ENCODE data around the gene RALGAPA2. TPM values are rescaled to one million over a fixed set of nuclear protein-coding genes. Genes with fewer than 3 reads are reported as not detected.

RALGAPA2 gene
- polyA plus RNA-seq, 2 of the 4 experiments (the other 2 are of a cell fraction): 4.0 to 4.7 TPM

- H3K4me2 ChIP-seq: no peak overlapping the region
- DNase-seq (ENCODE audit: low read depth in 1 of 2, low spot score in 1 of 2): no peak
- no peak for ATAC-seq
- peak; percentile 21; the same call in 1 of the 2 replicates for TF ChIP-seq RNF2 (IDR thresholded peaks at IDR 0.05; ENCODE audit: borderline replicate concordance, low read depth)
- TF ChIP-seq SMC3 (IDR thresholded peaks at IDR 0.05): no peak
- no peak for TF ChIP-seq PHF8 (IDR thresholded peaks at IDR 0.05; ENCODE audit: borderline replicate concordance, low read depth)
- ChIA-PET POLR2A (no interaction called here), CTCF (no interaction called here)
- WGBS (ENCODE audit: missing lambda C conversion rate): 2% methylated on average over 5 of the region's 5 CpGs
- no peaks in the 10 kb centered on the region for H3K4me1 ChIP-seq
- no peak overlapping the region for H3K27ac ChIP-seq
- no peaks in the 10 kb centered on the region for H3K9me3 ChIP-seq
- H3K4me3 ChIP-seq: no peak overlapping the region
- FAIRE-seq: no peak
Observed at GRCh38 chr20:20752712-20753111, 40.3 kb upstream of the RALGAPA2 start.

GRCh38 chr20:20747298-20747697 lies 34.9 kb upstream of the RALGAPA2 start:
- ChIA-PET CTCF (interaction anchor here (1.4 kb wide), 1 partner anchor 21 kb away, joined by 3 read pairs; no protein-coding TSS in a partner anchor), POLR2A (no interaction called here)
- 32% methylated on average over 1 of the region's 1 CpG for WGBS (ENCODE audit: missing lambda C conversion rate)
- FAIRE-seq (no peak), ATAC-seq (no peak), DNase-seq (ENCODE audit: low read depth in 1 of 2, low spot score in 1 of 2) (no peak)
- Histone ChIP-seq H3K4me3 (no peak overlapping the region), H3K4me1 (no peaks in the 10 kb centered on the region), H3K4me2 (no peak overlapping the region), H3K9me3 (peaks cover 6% of the 10 kb centered on the region; the same call in 1 of the 3 replicates), H3K27ac (no peak overlapping the region)
- TF ChIP-seq HEYL (CRISPR knock-in tag; IDR thresholded peaks at IDR 0.05): no peak
- TF ChIP-seq PHF8 (IDR thresholded peaks at IDR 0.05; ENCODE audit: borderline replicate concordance, low read depth): no peak
- no peak for TF ChIP-seq EP300 (IDR thresholded peaks at IDR 0.05)

DNA sequence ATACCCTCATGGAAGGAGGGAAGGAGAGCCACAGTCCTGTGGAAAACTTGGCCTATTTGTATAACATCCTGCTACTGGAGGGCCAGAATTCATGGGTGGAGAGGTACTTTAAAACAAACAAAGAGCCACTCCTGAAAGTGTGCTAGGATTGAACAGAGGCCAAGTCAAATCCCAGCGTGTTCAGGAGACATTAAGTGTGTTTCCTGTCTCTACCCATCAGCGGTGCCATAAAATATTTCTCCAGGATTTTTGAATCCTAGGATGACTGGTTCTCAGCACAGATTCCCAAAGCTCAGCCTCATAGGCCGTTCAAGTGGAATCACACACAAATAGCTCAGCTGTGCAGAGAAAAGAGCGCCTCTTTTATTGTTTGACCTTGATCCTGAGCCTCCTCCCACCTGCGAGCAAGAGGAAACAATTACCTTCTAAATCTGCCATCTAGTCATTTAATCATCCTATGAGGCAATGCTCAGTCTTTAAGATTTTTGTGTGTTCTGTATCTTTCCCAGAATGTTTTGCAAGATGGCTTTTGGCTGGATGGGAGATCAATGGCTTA lies 31.8 kb upstream of the RALGAPA2 start:
- Histone ChIP-seq H3K9me3 (peaks cover 6% of the 10 kb centered on the region; the same call in 1 of the 3 replicates), H3K27ac (no peak overlapping the region), H3K4me3 (no peak overlapping the region), H3K4me1 (no peaks in the 10 kb centered on the region), H3K4me2 (no peak overlapping the region)
- 18% methylated on average over 5 of the region's 5 CpGs for WGBS (ENCODE audit: missing lambda C conversion rate)
- ChIA-PET POLR2A (no interaction called here), CTCF (interaction anchor here (0.7 to 1.5 kb wide), 2 partner anchors 10 to 14 kb away, joined by 3 to 4 read pairs; no protein-coding TSS in a partner anchor)
- ATAC-seq (no peak), FAIRE-seq (no peak), DNase-seq (ENCODE audit: low read depth in 1 of 2, low spot score in 1 of 2) (no peak)
- no peak for TF ChIP-seq POLR2AphosphoS2 (conservative IDR thresholded peaks at IDR 0.05; ENCODE audit: low read length)
- TF ChIP-seq MAZ (IDR thresholded peaks at IDR 0.05; ENCODE audit: borderline replicate concordance, low read depth, low read length): no peak
- TF ChIP-seq, protein P1, sequence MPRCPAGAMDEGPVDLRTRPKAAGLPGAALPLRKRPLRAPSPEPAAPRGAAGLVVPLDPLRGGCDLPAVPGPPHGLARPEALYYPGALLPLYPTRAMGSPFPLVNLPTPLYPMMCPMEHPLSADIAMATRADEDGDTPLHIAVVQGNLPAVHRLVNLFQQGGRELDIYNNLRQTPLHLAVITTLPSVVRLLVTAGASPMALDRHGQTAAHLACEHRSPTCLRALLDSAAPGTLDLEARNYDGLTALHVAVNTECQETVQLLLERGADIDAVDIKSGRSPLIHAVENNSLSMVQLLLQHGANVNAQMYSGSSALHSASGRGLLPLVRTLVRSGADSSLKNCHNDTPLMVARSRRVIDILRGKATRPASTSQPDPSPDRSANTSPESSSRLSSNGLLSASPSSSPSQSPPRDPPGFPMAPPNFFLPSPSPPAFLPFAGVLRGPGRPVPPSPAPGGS (IDR thresholded peaks at IDR 0.05): no peak
- no peak for TF ChIP-seq E2F6 (IDR thresholded peaks at IDR 0.05; ENCODE audit: borderline replicate concordance, low read depth)
- TF ChIP-seq JUNB (IDR thresholded peaks at IDR 0.05): no peak
- no peak for TF ChIP-seq ELK1 (IDR thresholded peaks at IDR 0.05; ENCODE audit: low read depth, low read length)
- no peak for TF ChIP-seq CEBPB (IDR thresholded peaks at IDR 0.05)
- no peak for TF ChIP-seq RARB (CRISPR knock-in tag; IDR thresholded peaks at IDR 0.05)
- TF ChIP-seq, protein P2, sequence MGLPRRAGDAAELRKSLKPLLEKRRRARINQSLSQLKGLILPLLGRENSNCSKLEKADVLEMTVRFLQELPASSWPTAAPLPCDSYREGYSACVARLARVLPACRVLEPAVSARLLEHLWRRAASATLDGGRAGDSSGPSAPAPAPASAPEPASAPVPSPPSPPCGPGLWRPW (IDR thresholded peaks at IDR 0.05): no peak
- TF ChIP-seq ZFP36 (IDR thresholded peaks at IDR 0.05; ENCODE audit: borderline replicate concordance, partially characterized antibody): no peak
- no peak for TF ChIP-seq MYC (IDR thresholded peaks at IDR 0.05; ENCODE audit: borderline replicate concordance, low read length)
